HG02943 (cell line): Measurements from ENCODE around the gene ZNF175.

Experiments
- ATAC-seq: cut with Tn5 transposase; IDR thresholded peaks from one replicate; pipeline ENCODE4 v1.9.1; 2021; ENCODE audit warnings: mild to moderate bottlenecking, low read depth, moderate library complexity; ENCODE audit not compliant: unreplicated experiment

Gene ZNF175

GRCh38 chr19:51587264-51588191 lies 16.4 kb downstream of the ZNF175 start:
- ATAC-seq = no peak

- ATAC-seq = no peak
Measured at GRCh38 chr19:51589511-51589910, 18.4 kb downstream of the ZNF175 start.

- no peak for ATAC-seq
Measured at GRCh38 chr19:51590441-51590840, 19.4 kb downstream of the ZNF175 start.

DNA sequence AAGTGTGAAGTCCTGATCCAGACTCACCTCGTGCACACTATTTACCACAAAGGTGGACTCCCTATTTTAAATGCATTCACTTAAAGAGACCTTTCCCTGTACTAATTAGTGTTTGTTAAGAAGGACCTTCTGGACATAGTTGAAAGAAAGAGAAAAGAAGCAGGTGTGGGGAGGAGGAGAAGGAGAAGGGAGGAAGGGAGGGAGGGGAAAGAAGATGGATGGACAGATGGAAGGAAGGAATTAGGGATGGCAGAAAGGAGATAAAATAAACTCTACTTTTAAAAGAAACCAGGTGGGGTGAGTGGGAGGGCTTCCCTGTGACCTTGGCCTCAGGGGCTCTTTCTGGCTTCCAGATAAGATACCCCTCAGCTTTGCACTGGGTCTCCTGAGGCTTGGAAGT lies 21.4 kb downstream of the ZNF175 start:
- ATAC-seq = no peak

- no peak for ATAC-seq
Measured at GRCh38 chr19:51593138-51593890, 22.2 kb downstream of the ZNF175 start.

DNA sequence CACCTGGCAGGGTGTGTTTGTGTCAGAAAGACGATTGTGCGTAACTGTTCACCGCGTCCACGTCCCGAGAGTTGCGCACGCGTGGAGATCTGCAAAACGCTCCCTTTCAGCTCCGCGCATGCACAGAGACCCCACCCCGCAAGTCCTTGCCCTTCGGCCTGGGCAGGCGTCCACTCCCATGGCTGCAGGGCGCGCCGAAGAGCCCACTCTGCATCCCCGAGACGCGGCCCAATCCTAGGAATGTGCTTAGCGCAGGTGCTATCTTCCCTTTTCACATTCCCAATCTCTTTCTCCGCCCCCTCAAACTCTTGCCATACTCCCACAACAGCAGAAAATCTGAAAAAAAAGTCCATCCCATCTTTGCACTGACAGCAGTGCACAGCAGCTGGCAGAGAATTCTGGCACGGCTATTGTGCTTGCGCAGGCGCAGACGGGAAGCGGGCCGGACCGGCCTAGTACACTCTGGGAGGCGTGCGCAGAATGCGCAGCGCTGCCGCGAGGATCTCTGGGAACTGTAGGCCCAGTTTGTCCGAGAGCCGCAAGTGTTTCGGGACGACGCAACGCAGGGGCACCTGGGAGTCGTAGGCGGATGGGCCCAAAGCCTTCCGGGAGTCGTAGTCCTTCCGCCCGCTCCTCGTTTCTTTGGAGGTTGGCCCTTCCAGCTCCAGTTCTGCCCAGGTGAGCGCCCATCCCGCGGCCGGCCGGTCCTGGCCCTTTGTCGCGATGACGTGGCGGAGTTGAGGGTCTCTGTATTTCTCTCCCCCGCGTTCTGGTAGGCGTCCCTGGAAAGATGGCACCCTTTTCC lies 23.1 kb downstream of the ZNF175 start:
- ATAC-seq = peak; percentile 90

GRCh38 chr19:51594774-51595109 lies 23.7 kb downstream of the ZNF175 start:
- no peak for ATAC-seq

- no peak for ATAC-seq
Measured at GRCh38 chr19:51595190-51596175, 24.4 kb downstream of the ZNF175 start.

DNA sequence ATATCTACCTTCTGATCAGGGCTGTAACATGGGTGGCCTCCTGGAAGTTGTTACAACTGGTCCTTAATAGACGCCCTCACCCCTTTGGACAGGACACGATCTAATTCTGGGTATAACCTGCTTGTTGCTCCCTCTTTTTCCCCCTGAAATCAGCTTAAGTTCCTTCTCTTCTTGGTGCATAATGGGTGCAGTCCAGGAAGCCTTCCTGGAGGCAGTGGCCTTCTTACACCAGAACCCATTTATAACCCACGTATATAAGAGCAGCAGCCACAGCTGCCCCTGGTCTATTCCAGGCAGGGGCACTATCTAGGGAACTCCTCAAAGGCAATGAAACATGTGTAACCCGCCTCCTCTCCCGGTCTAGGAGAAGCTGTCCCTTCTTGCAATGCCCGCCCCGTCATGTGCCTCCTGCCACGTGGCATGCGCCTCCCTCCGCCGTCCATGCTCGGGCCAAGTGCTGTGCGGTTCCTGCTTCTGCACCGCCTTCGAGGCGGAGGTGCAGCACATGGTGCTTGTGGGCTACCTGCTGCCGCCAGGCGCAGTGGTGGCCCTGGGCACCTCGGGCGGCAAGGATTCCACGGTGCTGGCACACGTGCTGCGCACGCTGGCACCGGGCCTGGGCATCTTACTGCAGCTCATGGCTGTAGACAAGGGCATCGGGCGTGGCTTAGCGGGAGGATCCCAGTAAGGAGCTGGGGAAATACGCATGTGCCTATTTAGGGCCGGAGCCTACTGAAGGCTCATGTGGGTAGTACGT lies 27.3 kb downstream of the ZNF175 start:
- no peak for ATAC-seq

GRCh38 chr19:51599084-51599483 lies 28.0 kb downstream of the ZNF175 start:
- ATAC-seq = no peak

DNA sequence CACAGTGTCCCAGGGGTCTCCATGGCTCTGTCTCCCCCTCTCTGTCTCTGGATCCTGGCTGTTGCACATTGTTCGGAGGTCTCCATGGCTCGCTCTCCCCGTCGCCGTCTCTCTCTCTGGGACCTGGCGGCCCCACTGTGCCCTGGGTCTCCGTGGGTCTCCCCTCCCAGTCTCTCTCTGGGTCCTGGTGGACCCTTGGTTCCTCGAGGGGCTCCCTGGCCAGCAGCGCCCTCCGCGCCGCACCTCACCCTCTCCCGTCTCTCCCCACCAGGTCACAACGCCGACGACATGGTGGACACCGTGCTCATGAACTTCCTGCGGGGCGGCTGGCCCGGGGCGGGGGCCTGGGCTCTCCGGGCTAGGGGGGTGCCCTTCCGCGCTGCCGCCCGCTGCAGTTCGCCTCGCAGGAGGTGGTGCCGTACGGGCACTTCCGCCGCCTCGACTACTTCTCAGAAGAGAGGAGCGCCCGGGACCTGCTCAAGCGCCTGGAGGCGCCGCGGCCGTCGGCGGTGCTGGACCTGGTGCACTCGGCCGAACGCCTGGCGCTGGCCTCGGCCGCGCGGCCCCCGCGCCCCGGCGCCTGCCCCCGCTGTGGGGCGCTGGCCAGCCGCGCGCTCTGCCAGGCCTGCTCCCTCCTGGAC lies 30.0 kb downstream of the ZNF175 start:
- no peak for ATAC-seq

DNA sequence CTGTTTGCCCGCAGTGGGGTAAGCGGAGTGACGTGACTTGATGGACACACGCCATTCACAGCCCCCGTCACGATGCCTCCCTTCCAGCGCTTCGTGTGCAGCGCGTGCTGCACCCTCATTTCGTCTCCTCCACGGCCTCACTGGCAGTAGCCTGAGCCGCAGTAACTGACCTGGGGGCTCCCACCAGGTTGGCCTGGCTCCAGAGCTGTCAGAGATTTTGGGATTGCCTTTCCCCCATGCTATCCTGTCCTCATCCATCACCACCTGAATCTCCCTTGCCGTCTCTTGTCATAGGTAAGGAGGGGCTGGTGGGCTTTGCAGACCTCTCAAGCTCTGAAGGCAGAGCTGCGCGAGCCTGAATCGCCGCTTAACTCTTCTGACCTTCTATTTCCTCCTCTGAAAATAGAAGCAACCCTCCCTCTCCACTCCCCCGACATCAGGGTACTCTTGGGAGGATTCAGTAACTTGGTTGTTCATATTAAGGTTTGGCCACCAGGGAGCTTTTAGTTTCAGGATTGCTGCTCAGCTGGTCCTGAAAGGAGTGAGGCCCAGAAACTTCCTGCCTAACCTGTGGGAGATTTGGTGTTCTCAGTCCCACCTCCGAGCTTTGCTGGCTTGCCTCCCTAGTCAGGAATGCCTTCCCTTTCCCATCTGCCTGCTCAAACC lies 31.2 kb downstream of the ZNF175 start:
- no peak for ATAC-seq

- peak; percentile 89 for ATAC-seq
Measured at GRCh38 chr19:51607077-51607476, 36.0 kb downstream of the ZNF175 start.

DNA sequence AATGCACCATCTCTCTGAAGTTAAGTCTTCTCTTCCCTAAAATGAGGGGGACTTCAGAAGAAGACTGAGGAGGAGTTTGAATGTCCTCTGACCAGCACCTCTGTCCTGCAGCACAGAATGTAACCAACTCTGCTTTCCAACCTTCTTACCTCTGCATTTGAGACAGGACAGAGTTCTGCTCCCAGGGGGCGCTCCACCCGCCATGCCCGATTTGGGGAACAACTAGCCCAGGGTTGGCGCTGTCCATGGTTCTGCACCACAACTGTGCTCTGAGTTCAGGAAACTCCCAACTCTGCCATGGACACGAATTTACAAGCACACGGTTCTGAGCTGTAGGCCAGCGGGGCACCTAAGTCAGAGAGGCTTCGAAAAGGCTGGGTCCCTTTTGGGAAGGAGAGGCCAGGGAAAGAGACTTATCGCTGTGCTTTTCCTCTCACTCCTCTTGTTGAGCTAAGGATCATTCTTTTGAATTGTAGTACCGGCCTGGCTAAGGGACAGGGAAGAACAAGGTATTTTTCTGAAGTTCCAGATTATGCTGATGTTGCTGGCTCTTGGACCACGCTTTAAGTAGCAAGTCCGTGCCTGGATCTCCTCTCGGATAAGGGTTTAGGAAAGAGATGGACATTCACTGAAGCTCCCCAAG lies 37.0 kb downstream of the ZNF175 start:
- no peak for ATAC-seq

- no peak for ATAC-seq
Measured at GRCh38 chr19:51610576-51610975, 39.5 kb downstream of the ZNF175 start.

DNA sequence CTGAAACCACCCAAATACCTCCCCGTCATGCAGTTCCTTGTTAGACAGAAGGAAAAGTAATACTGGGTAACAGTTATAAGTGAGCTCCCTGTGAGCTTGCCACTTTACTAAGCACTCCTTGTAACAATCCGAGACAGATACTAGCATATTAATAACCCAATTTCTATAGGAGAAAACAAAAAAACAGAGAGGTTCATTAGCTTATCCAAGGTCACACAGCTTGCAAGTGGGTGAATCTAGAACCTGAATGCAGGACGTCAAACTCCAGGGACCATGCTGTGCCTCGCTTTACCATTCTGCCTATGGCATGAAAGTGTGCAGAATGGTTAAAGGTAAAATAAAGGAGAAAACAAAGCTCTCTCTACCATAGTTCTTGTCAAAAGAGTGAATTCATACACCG lies 43.7 kb downstream of the ZNF175 start:
- no peak for ATAC-seq

DNA sequence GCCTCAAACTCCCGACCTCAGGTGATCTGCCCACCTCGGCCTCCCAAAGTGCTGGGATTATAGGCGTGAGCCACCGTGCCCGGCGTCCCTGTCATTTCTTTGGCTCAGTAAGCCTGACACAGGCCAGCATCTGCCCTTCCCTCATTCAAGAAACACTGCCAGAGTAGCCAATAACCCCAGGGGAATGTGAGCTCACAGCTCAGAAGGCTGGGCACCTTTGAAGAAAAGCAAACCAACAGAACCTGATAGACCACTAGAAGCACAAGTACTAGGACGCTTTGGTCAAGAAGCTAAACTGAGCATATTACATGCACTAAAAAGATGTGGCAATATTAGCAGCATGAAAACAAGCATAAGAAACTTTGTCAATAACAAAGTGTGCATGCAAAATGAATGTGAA lies 44.9 kb downstream of the ZNF175 start:
- ATAC-seq = no peak

- no peak for ATAC-seq
Measured at GRCh38 chr19:51621178-51621577, 50.1 kb downstream of the ZNF175 start.
